AG04450 (cell line): ENCODE measurements around the gene UVSSA. TPM values are rescaled to one million over a fixed set of nuclear protein-coding genes. Genes with fewer than 3 reads are reported as not detected.

Experiments used
- CTCF ChIA-PET: fragments of 300-600, 350-600 bp; formaldehyde crosslinking; extraction: SDS; loops from one replicate; lab custom pipeline; 2022; ENCODE audit warnings: antibody characterized with exemption, inconsistent platforms; lab: Charles Lee
- POLR2A ChIA-PET: fragments of 350-600 bp; formaldehyde crosslinking; extraction: SDS; loops from one replicate; lab custom pipeline; 2021; ENCODE audit warnings: antibody characterized with exemption, inconsistent platforms; lab: Yijun Ruan, JAX
- DNase-seq: peaks from one replicate; pipeline ENCODE4 v3.0.0-alpha.2; 2011; ENCODE audit warnings: low read depth, low spot score
- H3K27ac ChIP-seq: one replicate; pipeline ENCODE4 v1.5.1; 2012; ENCODE audit warnings: low read depth, low read length, control low read depth
- H3K27me3 ChIP-seq: one replicate; pipeline ENCODE4 v1.6.0; 2012; ENCODE audit warnings: low read length; ENCODE audit not compliant: control insufficient read depth, insufficient read depth
- H3K4me3 ChIP-seq: 2 replicates; pipeline ENCODE4 v1.5.1; 2011; ENCODE audit warnings: mild to moderate bottlenecking, low read depth, low read length, control low read depth
- H3K9me3 ChIP-seq: 2 replicates; pipeline ENCODE4 v1.5.1; 2012; ENCODE audit warnings: low read length; ENCODE audit not compliant: control insufficient read depth, insufficient read depth
- CTCF ChIP-seq: IDR thresholded peaks from 2 replicates; pipeline ENCODE4 v1.5.1; 2011; ENCODE audit warnings: low read depth, low read length, control low read depth, inconsistent platforms
- polyA plus RNA-seq: library from polyadenylated mRNA; depleted of rRNA; stranded (reverse); fragments of >200 nt; gene quantifications from 2 replicates; pipeline ENCODE4 v1.2.3, GENCODE V29; 2011

Gene UVSSA
- polyA plus RNA-seq, 1 experiment = 4.9 TPM

GRCh38 chr4:1337951-1338751 lies 8.9 kb upstream of the UVSSA start:
- Histone ChIP-seq H3K9me3 (peaks cover 60% of the 10 kb centered on the region), H3K4me3 (no peak overlapping the region), H3K27ac (no peak overlapping the region), H3K27me3 (no peaks in the 10 kb centered on the region)
- POLR2A ChIA-PET = no interaction called here
- TF ChIP-seq CTCF = no peak
- DNase-seq = no peak
- CTCF ChIA-PET = interaction anchor here (0.6 kb wide), 1 partner anchor 169 kb away, joined by 3 read pairs; no protein-coding TSS in a partner anchor

GRCh38 chr4:1338752-1339414 lies 8.1 kb upstream of the UVSSA start:
- CTCF ChIA-PET = no interaction called here

GRCh38 chr4:1339489-1339888 lies 7.5 kb upstream of the UVSSA start:
- Histone ChIP-seq H3K27me3 (no peaks in the 10 kb centered on the region), H3K27ac (no peak overlapping the region), H3K9me3 (peaks cover 59% of the 10 kb centered on the region), H3K4me3 (no peak overlapping the region)
- TF ChIP-seq CTCF = no peak
- no peak for DNase-seq
- POLR2A ChIA-PET = no interaction called here
- CTCF ChIA-PET = no interaction called here

More at GRCh38 chr4:1338752-1339414, 8.1 kb upstream of the UVSSA start:
- no peak for TF ChIP-seq CTCF
- Histone ChIP-seq H3K4me3 (no peak overlapping the region), H3K27ac (no peak overlapping the region), H3K27me3 (no peaks in the 10 kb centered on the region), H3K9me3 (peaks cover 61% of the 10 kb centered on the region)
- POLR2A ChIA-PET = no interaction called here
- no peak for DNase-seq

- POLR2A ChIA-PET = no interaction called here
- TF ChIP-seq CTCF = no peak
- no peaks in the 10 kb centered on the region for H3K27me3 ChIP-seq
- DNase-seq = no peak
- no peak overlapping the region for H3K27ac ChIP-seq
- CTCF ChIA-PET = no interaction called here
- H3K9me3 ChIP-seq = peaks cover 57% of the 10 kb centered on the region
- H3K4me3 ChIP-seq = no peak overlapping the region
These were observed 6.7 kb upstream of the UVSSA start for GRCh38 chr4:1340181-1340747.

GRCh38 chr4:1340861-1341260 lies 6.1 kb upstream of the UVSSA start:
- Histone ChIP-seq H3K27ac (no peak overlapping the region), H3K4me3 (no peak overlapping the region), H3K27me3 (no peaks in the 10 kb centered on the region), H3K9me3 (peaks cover 57% of the 10 kb centered on the region)
- ChIA-PET CTCF (no interaction called here), POLR2A (no interaction called here)
- TF ChIP-seq CTCF = no peak
- no peak for DNase-seq
